ENCODE measurements around the gene PROS1.

The PROS1 gene

GRCh38 chr3:93992207-93992606, 18.5 kb upstream of the PROS1 start:
- in situ Hi-C loops (cut with MboI; ENCODE audit: low sequenced_read_pairs, unreplicated experiment) = no loop called here
- no peak for TF ChIP-seq CTCF (IDR thresholded peaks at IDR 0.05; ENCODE audit: borderline replicate concordance, control extremely low read depth, extremely low read depth, insufficient read depth, missing control alignments)
- DNase-seq (ENCODE audit: low spot score) = no peak

DNA sequence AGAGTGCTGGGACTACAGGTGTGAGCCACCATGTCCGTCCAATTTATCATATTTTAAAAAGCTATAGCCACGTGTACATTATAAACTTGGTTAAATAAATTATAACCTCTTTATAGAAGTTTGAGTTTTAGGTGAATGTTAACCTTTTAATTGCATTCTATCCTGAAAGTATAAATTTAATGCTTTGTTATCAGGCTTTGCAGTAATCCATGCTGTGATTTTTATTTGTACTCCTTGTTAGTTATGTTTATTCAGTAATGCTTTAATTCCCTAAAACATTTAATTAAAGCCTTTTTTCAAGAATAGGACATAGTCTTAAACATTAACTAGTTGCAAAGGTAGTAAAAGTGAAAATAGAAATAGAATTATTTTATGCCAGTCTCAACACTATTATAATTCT, 17.9 kb upstream of the PROS1 start:
- TF ChIP-seq CTCF (IDR thresholded peaks at IDR 0.05; ENCODE audit: borderline replicate concordance, control extremely low read depth, extremely low read depth, insufficient read depth, missing control alignments) = no peak
- no peak for DNase-seq (ENCODE audit: low spot score)
- in situ Hi-C loops (cut with MboI; ENCODE audit: low sequenced_read_pairs, unreplicated experiment) = no loop called here

GRCh38 chr3:93989241-93989640, 15.5 kb upstream of the PROS1 start:
- in situ Hi-C loops (cut with MboI; ENCODE audit: low sequenced_read_pairs, unreplicated experiment) = no loop called here
- no peak for TF ChIP-seq CTCF (IDR thresholded peaks at IDR 0.05; ENCODE audit: borderline replicate concordance, control extremely low read depth, extremely low read depth, insufficient read depth, missing control alignments)
- no peak for DNase-seq (ENCODE audit: low spot score)

- DNase-seq (ENCODE audit: low spot score) = no peak
- in situ Hi-C loops (cut with MboI; ENCODE audit: low sequenced_read_pairs, unreplicated experiment) = no loop called here
- no peak for TF ChIP-seq CTCF (IDR thresholded peaks at IDR 0.05; ENCODE audit: borderline replicate concordance, control extremely low read depth, extremely low read depth, insufficient read depth, missing control alignments)
These were observed 15.1 kb upstream of the PROS1 start for GRCh38 chr3:93988764-93989163.

GRCh38 chr3:93988283-93988682, 14.6 kb upstream of the PROS1 start:
- in situ Hi-C loops (cut with MboI; ENCODE audit: low sequenced_read_pairs, unreplicated experiment) = no loop called here
- no peak for DNase-seq (ENCODE audit: low spot score)
- TF ChIP-seq CTCF (IDR thresholded peaks at IDR 0.05; ENCODE audit: borderline replicate concordance, control extremely low read depth, extremely low read depth, insufficient read depth, missing control alignments) = no peak

GRCh38 chr3:93984618-93985017, 10.9 kb upstream of the PROS1 start:
- in situ Hi-C loops (cut with MboI; ENCODE audit: low sequenced_read_pairs, unreplicated experiment) = no loop called here
- DNase-seq (ENCODE audit: low spot score) = no peak
- no peak for TF ChIP-seq CTCF (IDR thresholded peaks at IDR 0.05; ENCODE audit: borderline replicate concordance, control extremely low read depth, extremely low read depth, insufficient read depth, missing control alignments)

DNA sequence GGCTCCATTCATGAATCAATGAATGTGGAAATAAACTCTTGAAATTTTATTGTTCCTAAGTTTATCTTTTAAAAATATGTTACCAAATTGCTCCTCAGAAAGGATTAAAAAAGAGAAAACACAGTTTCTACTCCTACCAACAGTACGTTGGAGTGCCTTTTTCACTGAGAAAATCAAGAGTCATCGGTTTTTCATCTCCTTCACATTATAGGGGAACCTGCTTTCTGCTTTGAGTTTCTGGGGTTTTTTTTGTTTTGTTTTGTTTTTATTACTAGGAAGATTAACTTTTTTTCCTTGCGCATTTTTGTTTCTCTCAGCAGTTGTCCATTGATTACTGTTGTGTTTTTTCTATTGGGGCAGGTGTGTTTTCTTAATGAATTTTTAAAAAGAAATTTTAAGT, 9.7 kb upstream of the PROS1 start:
- in situ Hi-C loops (cut with MboI; ENCODE audit: low sequenced_read_pairs, unreplicated experiment) = no loop called here
- TF ChIP-seq CTCF (IDR thresholded peaks at IDR 0.05; ENCODE audit: borderline replicate concordance, control extremely low read depth, extremely low read depth, insufficient read depth, missing control alignments) = no peak
- DNase-seq (ENCODE audit: low spot score) = no peak
